Stimulated activated CD4-positive, alpha-beta T cell treated with anti-CD3 and anti-CD28 coated beads, Interleukin-15, amount 100 ng/mL, for 1 hour (primary cell): Measurements from ENCODE around the gene CCDC47.

Source experiments
- DNase-seq, 2 donors: peaks; one replicate each; pipeline ENCODE4 v3.0.0-alpha.2; 2020; ENCODE audit warnings: low read depth in 1 of 2, low spot score in 1 of 2

CCDC47 gene

GRCh38 chr17:63698886-63699637 is 74.3 kb downstream of the CCDC47 start:
- peak; percentile 58 to 80 for DNase-seq

GRCh38 chr17:63698381-63698885 is 75.0 kb downstream of the CCDC47 start:
- DNase-seq = peak in 1 of 2 donors; percentile 26

GRCh38 chr17:63697341-63698286 is 75.8 kb downstream of the CCDC47 start:
- peak; percentile 61 to 69 for DNase-seq

GRCh38 chr17:63696381-63696961 is 76.9 kb downstream of the CCDC47 start:
- DNase-seq = no peak

- no peak for DNase-seq
These were observed 77.5 kb downstream of the CCDC47 start for GRCh38 chr17:63695889-63696288.
